GM18870 (cell line): ENCODE results near the gene UPP1.
"Not testable (repeated sequence)": the region's sequence is repeated elsewhere in the genome, so short reads cannot be mapped to it uniquely, and the experiment has no call there.

Experiments
- ATAC-seq: cut with Tn5 transposase; IDR thresholded peaks from one replicate; pipeline ENCODE4 v1.9.1; 2021; ENCODE audit warnings: moderate library complexity; ENCODE audit not compliant: unreplicated experiment

Gene UPP1

DNA sequence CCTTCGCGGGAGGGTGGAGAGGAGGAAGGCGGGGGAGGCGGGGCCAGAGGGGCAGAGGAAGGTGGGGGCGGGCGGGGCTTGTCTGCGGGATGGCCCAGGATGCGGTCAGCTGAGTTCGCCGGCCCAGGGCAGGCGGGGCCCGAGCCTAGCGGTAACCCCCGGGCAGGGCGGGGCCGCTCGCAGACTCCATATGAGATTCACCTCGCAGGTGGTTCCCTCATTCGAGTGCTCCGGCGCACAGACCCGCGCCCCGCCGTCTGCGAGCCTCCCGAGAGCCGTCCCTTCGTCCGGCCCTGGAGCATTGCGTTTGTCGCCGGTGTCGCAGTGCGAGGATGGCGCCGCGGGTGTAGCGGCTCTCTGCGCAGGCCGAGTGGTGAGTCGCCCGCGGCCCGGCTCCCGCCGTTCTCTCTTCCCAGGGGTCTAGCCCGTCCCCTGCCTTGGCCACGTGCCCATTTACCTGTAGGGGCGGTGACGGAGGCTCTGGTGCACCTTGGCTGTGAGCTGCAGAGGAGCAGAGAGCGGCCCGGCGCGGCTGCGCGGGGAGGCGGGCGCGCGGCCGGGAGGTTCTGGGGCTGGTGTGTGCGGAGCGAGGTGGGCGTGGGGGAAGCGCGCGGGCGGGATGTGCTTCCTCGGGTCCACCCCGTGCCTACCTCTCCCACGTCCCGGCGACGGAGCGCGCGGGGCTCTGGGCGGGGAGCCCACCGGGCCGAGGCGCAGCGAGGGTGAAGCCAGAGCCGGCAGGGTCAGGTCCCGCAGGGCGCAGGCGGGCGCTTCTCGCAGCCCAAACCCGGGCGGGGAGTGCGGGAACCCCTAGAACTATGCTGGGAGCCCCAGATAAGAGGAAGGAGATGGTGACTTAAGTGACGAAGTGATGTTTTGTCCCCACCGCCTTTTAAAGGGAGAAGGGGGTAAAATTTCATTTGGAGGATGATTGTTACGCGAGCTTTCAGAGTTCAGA lies at the start of gene UPP1:
TSS of gene UPP1 (plus strand) at position 220 of the 958 bp plus-strand sequence. CDS start 5,519 bp downstream, outside the sequence.
- peak; percentile 33 for ATAC-seq

DNA sequence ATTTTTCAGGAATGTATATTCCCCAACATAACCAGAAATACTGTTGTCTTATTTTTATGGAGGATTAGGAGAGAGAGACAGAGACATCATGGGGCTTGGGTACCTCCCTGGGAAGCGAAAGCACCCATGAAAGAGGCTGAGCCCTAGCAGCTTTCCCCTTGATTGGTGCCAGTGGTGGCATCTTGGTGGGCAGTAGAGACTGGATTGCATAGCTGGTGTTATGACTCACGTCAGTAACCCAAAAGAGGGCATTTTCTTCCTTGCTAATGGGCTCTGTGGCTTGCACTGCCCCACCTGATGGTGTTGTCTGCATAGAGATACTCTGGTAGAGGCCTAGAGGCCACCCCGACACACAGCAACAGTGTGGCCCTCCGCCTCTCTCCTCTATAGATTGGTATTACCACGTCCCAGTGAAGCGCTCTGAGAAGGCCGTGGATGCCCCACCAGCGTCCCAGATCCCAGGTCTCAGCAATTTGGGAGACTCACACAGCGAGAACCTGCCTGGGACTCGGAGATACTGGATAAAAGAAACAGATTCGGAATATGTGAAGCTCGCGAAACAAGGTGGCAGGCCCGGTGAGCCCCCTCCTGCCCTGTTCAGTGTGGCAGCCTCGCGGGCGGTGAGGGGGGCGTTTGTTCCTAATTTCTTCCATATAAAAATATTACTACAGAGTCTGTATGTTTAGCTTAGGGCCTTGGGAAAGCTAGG lies 48.0 kb upstream of the UPP1 start:
- ATAC-seq, result no peak

DNA sequence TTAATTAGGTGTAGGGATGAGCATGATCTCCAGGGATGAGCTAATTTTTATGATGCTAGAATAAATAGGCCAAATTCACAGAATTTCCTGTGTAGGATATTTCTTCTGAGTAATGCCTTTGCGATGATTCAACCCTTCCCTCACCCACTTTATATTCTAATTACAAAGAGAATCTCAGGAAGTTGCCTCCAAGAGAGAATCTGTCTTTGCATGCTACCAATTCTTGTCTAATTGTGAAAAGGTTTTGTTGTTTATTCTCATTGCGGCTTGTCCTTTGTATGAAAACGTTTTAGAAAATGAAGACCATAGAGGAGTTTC lies 47.5 kb upstream of the UPP1 start:
- ATAC-seq, result no peak

DNA sequence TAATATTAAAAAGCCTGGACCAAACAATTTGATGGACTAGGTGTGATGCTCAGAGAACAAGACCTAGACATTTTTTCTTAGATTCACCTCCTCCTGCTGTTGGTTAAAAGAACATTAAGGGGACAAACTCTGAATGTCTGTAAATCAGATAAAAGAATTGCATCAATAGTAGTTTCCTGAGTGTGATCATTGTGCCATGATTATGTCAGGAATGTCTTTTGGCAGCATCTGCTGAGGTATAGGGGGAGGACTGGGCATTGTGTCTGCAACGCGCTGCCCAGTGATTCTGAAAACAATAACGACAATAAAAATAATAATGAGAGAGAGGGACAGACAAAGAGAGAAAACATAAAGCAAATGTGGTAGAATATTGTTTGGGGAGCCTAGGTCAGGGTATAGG lies 46.8 kb upstream of the UPP1 start:
- no peak for ATAC-seq

DNA sequence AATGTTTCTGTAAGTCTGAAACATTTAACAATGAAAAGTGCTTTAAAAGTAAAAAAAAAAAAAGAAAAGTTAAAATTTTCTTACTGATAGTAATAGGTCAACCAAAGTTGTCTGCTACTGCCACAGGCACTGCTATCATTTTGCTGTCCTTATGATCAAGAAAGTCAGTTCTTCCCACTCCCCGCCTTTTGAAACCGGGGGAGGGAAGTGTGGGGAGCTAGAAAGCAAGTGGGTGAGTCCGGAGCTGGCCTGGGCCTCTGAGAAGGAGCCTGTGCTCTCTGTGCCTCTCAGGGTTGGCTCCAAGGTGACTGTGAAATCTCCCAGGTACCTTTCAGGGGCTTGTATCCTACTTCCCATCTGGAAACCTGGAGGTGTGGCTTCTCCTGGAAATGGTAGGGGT lies 46.4 kb upstream of the UPP1 start:
- ATAC-seq, result no peak

DNA sequence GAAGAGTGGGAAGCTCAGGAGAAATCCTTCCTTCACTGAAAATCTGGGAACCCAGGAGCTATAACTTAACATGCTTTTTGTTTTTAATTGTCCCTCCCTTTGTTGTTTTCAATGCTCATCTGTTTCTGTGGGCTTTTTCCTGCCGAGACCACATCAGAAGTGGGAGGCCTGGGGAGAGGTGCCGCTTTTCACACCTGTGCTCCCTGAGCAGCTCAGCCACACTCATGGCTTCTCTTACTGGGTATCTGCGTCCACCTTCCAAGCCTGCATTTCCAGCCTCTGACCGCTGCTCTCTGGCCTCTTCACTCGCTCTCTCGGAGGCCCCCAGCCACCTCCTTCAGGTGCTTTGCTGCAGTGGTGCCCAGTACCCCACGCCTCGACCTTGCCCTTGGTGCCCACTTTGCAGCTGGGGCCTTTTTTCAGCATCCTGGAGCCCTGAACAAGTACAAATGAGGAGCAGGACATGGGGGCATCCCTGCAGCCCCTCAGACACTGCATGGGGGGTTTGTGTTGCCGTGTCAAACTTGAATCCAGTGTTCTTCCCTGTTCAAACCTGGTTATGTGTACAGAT lies 43.8 kb upstream of the UPP1 start:
- no peak for ATAC-seq

DNA sequence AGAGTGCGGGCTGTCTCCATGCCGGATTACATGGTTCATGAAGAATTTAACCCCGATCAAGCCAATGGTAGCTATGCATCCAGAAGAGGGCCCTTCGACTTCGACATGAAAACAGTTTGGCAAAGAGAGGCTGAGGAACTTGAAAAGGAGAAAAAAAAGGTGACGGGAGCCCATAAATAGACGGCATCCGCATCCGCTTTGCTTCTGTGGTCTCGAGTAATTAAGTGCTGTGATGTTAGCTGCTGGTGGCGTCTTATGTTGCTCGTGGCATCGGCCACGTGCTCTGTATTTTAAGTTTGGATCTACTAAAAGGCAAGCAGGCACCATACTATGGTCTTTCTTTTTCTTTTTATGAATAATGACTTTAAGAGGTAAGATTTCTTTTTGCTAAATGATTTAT lies 42.6 kb upstream of the UPP1 start:
- no peak for ATAC-seq

DNA sequence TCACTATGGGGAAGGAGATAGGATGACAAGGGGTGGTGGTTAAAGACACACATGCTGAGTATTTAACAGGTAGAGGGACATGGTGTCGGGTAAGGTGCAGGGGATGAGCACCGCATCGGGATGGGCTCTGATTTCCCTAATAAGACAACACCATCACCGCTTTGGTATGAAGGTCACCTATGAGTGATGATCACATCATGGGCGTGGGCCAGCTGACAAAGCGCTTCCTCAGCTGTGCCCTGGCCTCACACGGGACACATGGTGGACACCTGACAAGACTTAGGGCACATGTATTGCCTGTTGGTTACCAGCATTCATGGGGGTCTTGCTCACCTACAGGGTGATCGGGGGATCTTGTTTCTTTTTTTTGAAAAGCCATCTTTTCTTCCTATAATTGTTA lies 41.0 kb upstream of the UPP1 start:
- ATAC-seq, result no peak

DNA sequence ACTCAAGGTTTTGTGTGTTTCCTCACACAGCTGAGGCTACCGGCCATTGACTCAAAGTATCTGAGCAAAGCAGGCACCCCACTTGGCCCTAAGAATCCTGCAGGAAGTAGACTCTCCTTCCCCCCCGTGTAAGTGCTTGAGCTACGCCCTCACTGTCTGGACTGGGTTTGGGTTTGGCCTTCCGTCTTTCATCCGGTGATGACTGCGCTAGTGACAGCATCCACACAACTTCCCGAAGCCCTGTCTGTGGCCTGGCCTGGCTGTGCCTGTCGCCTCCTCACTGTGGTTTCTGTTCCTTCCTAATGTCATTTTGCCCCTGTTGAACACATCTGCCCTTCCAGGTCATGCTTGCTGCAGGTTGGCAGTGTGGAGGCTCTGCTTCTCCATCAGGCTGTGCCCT lies 39.2 kb upstream of the UPP1 start:
- no peak for ATAC-seq

DNA sequence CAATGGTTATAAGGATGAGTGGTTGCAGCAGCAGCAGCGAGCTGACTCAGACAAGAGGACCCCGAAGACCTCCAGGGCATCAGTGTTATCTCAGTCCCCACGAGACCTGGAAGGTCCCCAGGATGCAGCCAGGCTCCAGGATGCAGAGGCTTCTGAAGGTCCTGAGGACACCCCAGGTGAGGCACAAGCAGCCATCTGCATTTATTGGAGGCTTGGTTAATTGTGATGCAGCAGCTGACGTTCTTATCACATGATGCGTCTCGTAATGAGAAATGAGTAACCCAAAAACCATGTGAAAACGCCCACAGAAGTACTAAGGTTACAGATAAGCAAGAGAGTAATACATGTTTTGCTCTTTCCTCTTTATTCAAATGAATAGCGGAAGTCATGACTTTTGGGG lies 36.3 kb upstream of the UPP1 start:
- no peak for ATAC-seq

DNA sequence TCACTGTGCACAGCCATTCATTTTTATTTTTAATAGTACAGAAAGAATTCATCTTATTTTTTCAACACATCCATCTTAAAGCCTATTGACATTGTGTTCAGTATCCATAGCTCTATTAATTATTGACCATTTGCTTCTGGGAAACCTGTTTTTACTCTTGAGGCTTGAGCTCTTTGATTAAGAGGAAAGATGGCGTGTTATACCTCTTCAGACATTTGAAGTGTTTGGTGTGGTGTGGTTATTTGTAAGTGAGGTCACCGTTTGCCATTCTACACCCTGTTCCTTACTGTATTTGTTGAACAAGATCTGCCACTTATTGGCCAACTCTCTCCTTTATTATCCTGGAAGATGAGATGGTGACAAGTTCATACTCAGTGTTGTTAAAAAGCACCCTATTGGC lies 35.3 kb upstream of the UPP1 start:
- ATAC-seq, result no peak

DNA sequence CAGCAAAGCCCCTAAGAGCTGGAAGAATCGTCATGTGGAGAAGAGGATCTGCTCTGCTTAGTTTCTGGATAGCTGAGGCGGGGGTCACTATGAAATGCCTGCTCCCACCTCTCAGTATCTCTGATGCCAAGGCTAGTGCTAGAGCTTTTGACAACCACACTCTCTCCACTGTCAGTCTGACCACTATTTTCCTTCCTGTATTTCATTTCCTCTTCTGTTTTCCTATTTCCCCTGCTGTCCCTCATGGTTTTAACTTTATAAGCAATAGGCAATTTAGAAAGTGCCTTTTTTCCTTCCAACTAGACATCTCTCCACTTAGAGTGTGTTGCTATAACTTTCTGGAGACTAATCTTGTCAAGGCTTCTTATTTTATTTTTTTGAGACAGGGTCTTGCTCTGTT lies 30.1 kb upstream of the UPP1 start:
- ATAC-seq, result no peak

DNA sequence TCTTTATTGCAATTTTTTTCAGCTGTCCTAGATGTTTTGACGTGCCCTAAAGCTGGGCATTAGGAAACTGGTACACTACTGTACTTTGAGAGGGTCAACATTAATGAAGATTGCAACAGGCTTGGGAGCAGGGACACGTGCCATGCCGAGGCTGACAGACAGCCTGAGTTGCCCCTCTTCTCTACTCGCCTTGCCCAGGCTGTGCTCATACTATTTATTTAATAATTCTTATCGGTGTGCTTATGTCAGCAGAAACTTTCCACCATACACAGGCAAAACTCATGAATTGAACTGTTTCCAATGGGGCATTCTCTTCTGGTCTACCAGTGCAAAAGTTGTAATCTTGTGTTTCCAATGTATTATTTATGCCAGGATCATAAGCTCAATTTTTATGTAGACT lies 29.4 kb upstream of the UPP1 start:
- no peak for ATAC-seq

DNA sequence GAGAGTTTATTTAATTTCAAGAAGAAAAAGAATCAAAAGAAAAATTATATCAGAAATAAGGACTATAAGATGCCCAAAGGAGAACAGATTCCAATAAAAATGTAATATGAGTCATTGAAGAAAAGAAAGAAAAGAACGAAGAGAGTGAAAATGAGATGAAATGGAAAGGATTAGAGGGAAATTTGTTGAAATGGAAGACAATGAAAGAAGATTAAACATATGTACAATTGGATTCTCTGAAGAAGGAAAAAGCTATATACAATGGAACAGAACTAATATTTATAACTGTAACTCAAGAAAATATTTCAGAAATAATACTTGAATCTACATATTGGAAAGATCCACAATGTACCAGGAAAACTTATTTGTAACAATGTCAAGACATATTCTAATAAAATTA lies 25.1 kb upstream of the UPP1 start:
- ATAC-seq, result no peak

DNA sequence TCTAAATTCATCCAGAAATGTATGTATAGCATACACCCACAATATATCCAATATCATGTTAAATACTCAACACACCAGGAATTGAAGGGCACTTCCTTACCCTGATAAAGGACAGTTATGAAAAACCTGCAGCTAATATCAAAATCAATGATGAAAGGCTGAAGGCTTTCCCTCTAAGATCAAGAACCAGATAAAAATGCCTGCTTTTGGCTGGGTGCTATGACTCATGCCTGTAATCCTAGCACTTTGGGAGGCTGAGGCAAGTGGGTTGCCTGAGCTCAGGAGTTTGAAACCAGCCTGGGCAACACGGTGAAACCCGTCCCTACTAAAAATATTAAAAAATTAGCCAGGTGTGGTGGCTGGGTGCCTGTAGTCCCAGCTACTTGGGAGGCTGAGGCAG lies 21.6 kb upstream of the UPP1 start:
- no peak for ATAC-seq

DNA sequence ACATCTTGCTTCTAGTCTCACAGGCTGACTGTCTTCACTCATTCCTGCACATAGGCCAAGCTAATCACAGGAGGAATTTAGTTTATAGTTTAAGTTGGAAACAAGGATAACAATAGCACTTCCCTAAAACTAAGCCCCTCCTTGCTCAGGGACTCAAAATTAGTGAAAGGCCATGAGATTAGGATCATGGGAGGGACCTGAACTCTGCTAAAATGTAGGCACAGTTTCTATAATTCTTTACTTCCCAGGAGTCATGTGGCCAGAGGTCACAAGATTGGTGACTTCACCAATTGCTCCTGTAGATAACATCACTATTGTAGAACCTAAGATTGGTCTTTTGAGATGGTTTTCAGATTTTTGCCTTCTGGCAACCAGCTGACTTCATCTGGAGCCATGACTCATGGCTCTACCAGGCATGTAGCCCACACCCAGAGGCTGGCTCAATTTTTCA lies 14.8 kb upstream of the UPP1 start:
- ATAC-seq, result no peak

DNA sequence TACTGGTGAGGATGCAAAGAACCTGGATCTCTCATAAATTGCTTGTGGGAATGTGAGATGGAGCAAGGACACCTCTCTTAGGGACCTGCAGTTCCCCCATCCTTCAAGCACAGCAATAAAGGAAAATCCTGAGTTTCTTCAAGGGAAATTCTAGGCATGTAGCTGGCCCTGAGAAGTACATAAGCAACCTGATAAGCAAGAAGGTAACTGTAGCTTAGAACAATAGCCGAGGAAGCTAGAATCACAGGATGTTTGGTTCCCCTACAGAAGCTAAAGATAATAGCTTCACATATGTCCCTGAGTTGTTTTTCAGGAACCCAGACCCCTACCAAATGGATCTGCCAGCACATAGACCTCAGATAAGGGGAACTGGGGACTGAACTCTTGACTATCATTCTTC lies 11.6 kb upstream of the UPP1 start:
- ATAC-seq, result no peak

DNA sequence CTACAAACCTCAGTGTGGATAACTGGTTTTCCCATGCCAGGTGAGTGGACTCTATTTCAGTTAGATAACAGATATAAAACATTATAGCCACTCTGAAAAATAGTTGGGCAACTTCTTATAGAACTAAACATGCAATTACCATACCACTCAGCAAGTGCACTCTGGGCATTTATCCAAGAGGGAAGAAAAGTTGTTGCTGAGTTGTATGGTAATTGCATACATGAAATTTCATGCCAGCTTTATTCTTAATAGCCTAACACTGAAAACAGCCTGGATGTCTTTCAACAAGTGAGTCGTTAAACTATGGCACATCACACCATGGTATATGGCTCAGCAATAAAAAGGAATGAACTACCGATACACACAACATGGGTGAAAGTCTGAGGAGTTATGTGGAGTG lies 10.6 kb upstream of the UPP1 start:
- ATAC-seq, result no peak

DNA sequence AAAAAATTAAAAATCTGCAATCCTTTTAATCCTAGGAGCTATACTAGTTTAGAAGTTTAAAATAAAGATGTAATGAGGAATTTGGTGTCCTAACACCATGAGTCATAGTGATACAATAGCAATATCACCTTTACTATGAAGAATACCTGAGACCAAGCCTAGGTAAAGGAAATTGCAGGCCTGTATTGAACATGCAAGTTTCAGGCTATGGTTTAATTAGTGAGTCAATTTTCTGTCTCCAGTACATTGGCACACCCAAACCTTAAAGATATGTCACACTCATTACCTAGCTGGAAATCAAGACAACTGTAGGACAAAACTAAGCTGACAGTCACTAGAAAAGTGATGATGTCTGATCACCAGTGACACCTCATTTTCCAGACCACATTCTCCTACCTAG lies 6.7 kb upstream of the UPP1 start:
- ATAC-seq, result not testable (repeated sequence)

DNA sequence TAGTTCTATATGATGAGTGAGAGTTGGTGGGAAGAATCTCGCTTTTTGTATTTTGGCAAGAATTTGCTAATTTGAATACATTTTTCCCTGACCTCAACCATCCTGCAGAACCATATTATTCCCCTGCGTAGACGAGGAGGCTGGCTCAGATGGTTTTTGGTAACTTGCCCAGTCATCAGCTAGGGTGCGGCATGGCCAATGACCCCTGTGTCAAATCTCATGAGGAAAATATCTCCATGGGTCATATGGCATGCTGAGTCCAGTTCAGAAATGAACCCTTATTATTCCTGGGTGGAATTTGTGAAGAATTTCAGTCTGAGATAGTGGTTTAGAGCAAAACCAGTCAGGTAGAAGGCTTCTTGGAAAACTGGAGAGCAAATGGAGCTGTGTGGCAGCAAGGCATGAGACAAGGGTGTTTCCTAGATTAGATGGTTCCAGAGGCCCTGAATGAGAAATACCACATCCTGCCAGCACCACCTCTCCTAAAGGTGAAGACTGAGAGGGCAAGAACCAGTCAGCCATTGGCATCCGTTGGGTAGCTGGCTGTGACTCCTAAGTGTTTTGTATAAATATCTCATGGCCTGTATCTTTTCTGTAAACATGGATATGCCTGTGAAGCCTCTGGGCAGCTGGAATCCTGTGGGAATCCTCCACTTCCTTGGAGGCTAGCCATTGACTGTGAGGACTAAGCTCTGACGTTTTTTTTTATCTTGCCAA lies 5.8 kb upstream of the UPP1 start:
- ATAC-seq, result no peak

DNA sequence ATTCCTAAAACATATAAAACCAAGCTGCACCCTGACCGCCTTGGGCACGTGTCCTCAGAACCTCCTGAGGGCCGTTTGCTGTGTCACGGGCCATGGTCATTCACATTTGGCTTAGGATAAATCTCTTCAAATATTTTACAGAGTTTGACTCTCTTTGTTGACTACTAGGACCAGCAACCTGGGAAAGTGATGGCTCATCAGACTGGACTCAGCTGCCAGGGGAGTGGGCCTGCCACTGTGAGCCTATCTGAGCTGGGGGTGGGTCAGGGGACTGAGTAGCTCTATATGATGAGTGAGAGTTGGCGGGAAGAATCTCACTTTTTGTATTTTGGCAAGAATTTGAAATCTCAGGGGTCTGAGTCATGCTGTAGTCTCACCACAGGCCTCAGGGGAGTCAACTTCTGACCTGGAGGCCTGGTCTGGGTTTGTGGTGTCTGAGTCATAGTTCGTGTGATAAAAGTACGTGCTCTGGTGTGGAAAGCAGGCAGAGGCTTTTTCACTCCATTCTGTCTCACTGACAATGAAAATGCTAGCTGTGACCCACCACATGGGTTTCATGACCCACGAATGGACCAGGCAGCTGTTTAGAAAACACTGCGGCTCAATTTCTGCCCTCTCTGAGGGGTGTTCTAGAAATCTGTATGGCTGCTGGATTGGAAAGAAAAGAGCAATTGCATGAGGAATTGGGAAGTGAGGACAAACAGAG lies 4.2 kb upstream of the UPP1 start:
- ATAC-seq, result peak; percentile 78
